ENCODE data around the gene RALGPS1.

- no peak for TF ChIP-seq CTCF (conservative IDR thresholded peaks at IDR 0.05; ENCODE audit: low read length)
- no peak for TF ChIP-seq EZH2phosphoT487 (IDR thresholded peaks at IDR 0.05; ENCODE audit: borderline replicate concordance, low read depth, low read length)
Observed at GRCh38 chr9:127264462-127265219, 350.1 kb downstream of the RALGPS1 start, which contains the start of gene GARNL3.

Measured in OCI-LY7 (cell line).